H1 (cell line): Measurements from ENCODE around the gene BOK.

Experiments used
- ASH2L ChIP-seq: fragments of 200-600, 300-600 bp; sonication (generic); IDR thresholded peaks from one replicate; pipeline ENCODE4 v1.7.1; 2017; ENCODE audit warnings: low read length
- CREB1 ChIP-seq: IDR thresholded peaks from 2 replicates; pipeline ENCODE4 v1.6.1; 2012; ENCODE audit warnings: inconsistent platforms
- CTCF ChIP-seq, 3 experiments: IDR thresholded peaks; 1 replicate in 2 of 3; 2 replicates in 1 of 3; pipeline versions ENCODE4 v1.5.1 to v1.6.1; 2011; ENCODE audit warnings: low read length in 3 of 3, mild to moderate bottlenecking in 3 of 3, inconsistent platforms in 2 of 3, low read depth in 1 of 3, moderate library complexity in 1 of 3; ENCODE audit not compliant: insufficient read depth in 1 of 3; ENCODE audit errors: control extremely low read depth in 1 of 3
- EZH2 ChIP-seq: fragments of 200-600 bp; sonication (generic); IDR thresholded peaks from 2 replicates; pipeline ENCODE4 v1.7.1; 2012; ENCODE audit warnings: low read depth, mild to moderate bottlenecking, moderate library complexity, low read length, inconsistent platforms; ENCODE audit not compliant: severe bottlenecking
- JUN ChIP-seq: IDR thresholded peaks from 2 replicates; pipeline ENCODE4 v1.6.1; 2011; ENCODE audit warnings: low read depth, mild to moderate bottlenecking, improper control_type of control experiment, low read length
- KDM1A ChIP-seq: fragments of 200-600, 300-600 bp; sonication (generic); IDR thresholded peaks from 2 replicates; pipeline ENCODE4 v1.7.1; 2016; ENCODE audit warnings: mild to moderate bottlenecking, low read length, borderline replicate concordance
- POLR2AphosphoS5 ChIP-seq: IDR thresholded peaks from 2 replicates; pipeline ENCODE4 v1.6.1; 2011; ENCODE audit warnings: low read depth, low read length
- RAD21 ChIP-seq, 2 experiments: IDR thresholded peaks in 1 of 2; conservative IDR thresholded peaks in 1 of 2; 2 replicates each; pipeline ENCODE4 v1.6.1; 2011; ENCODE audit warnings: low read depth in 2 of 2, low read length in 2 of 2, improper control_type of control experiment in 1 of 2, inconsistent platforms in 1 of 2, mild to moderate bottlenecking in 1 of 2, moderate library complexity in 1 of 2
- SP2 ChIP-seq: IDR thresholded peaks from 2 replicates; pipeline ENCODE4 v1.6.1; 2012; ENCODE audit warnings: mild to moderate bottlenecking, low read length, inconsistent platforms
- SP4 ChIP-seq: IDR thresholded peaks from 2 replicates; pipeline ENCODE4 v1.6.1; 2012; ENCODE audit warnings: low read length, inconsistent platforms
- SUZ12 ChIP-seq: fragments of 200-600 bp; sonication (generic); IDR thresholded peaks from 2 replicates; pipeline ENCODE4 v1.6.1; 2012; ENCODE audit warnings: mild to moderate bottlenecking, inconsistent platforms, low read length, moderate library complexity, mixed read lengths
- TAF1 ChIP-seq: IDR thresholded peaks from 2 replicates; pipeline ENCODE4 v1.6.1; 2011; ENCODE audit warnings: mild to moderate bottlenecking, low read depth, low read length

GRCh38 chr2:241573741-241574140 is 15.2 kb downstream of the BOK start:
- TF ChIP-seq JUN (no peak), CTCF (IDR thresholded peaks at IDR 0.05; ENCODE audit: control extremely low read depth in 1 of 3, insufficient read depth in 1 of 3, low read depth in 1 of 3, low read length in 3 of 3) (no peak), TAF1 (no peak), RAD21 (IDR thresholded peaks at IDR 0.05 in 1 of 2, conservative IDR thresholded peaks at IDR 0.05 in 1 of 2; ENCODE audit: low read depth in 2 of 2, low read length in 2 of 2) (no peak), CREB1 (no peak), POLR2AphosphoS5 (no peak), EZH2 (no peak), ASH2L (no peak), SUZ12 (no peak), SP4 (no peak), SP2 (no peak), KDM1A (no peak)
